ENCODE measurements around the gene EIF2B5. TPM values are rescaled to one million over a fixed set of nuclear protein-coding genes. Genes with fewer than 3 reads are reported as not detected.

The EIF2B5 gene
- polyA plus RNA-seq, 3 donors, result 22.7 to 50.0 (median 24.1) TPM

GRCh38 chr3:184184546-184185230 lies 49.5 kb downstream of the EIF2B5 start:
- H2AFZ ChIP-seq (ENCODE audit: insufficient read depth, low read depth, low read length, poor library complexity, severe bottlenecking), result no peak overlapping the region
- no peak overlapping the region for H3K4me3 ChIP-seq (replicated peaks in 1 of 3; ENCODE audit: low read depth in 2 of 3, low read length in 3 of 3)
- Mint-ChIP-seq H3K4me3 (peak overlapping the region in 1 of 2 donors; percentile 97), H3K9me3 (no peaks in the 10 kb centered on the region), H3K27ac (no peak overlapping the region), H3K27me3 (ENCODE audit: low read depth in 3 of 3) (no peaks in the 10 kb centered on the region), H3K36me3 (peaks cover 78% of the 10 kb centered on the region in 2 donors), H3K4me1 (peaks cover 24% of the 10 kb centered on the region)
- intact Hi-C loops (cut with micrococcal nuclease), result loop anchor here (1.0 to 5.0 kb wide), 3 partner anchors 10 to 63 kb away; partner anchors contain the start of genes ALG3 (in 2 of the 2), EEF1AKMT4 (in 2 of the 2) and AP2M1 (in 1 of the 2)
- H3K27ac ChIP-seq (ENCODE audit: low read depth in 1 of 2, low read length in 2 of 2), result no peak overlapping the region
- TF ChIP-seq, protein P1, sequence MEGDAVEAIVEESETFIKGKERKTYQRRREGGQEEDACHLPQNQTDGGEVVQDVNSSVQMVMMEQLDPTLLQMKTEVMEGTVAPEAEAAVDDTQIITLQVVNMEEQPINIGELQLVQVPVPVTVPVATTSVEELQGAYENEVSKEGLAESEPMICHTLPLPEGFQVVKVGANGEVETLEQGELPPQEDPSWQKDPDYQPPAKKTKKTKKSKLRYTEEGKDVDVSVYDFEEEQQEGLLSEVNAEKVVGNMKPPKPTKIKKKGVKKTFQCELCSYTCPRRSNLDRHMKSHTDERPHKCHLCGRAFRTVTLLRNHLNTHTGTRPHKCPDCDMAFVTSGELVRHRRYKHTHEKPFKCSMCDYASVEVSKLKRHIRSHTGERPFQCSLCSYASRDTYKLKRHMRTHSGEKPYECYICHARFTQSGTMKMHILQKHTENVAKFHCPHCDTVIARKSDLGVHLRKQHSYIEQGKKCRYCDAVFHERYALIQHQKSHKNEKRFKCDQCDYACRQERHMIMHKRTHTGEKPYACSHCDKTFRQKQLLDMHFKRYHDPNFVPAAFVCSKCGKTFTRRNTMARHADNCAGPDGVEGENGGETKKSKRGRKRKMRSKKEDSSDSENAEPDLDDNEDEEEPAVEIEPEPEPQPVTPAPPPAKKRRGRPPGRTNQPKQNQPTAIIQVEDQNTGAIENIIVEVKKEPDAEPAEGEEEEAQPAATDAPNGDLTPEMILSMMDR (IDR thresholded peaks at IDR 0.05), result no peak
- H3K36me3 ChIP-seq (replicated peaks in 1 of 2; ENCODE audit: control insufficient read depth in 1 of 2, insufficient read depth in 2 of 2, low read length in 2 of 2), result peaks cover 68 to 73% of the 10 kb centered on the region in 2 donors
- H3K9ac ChIP-seq (ENCODE audit: insufficient read depth, low read length, poor library complexity, severe bottlenecking), result no peak overlapping the region
- peaks cover 34% of the 10 kb centered on the region for H4K20me1 ChIP-seq (ENCODE audit: insufficient read depth, low read length)
- peaks cover 17 to 25% of the 10 kb centered on the region in 2 donors for H3K4me1 ChIP-seq (ENCODE audit: control insufficient read depth in 1 of 2, insufficient read depth in 2 of 2, low read length in 2 of 2)
- no CpG with 5 or more reads among the region's 18 CpGs for WGBS (ENCODE audit: insufficient coverage)
- H3K4me2 ChIP-seq (replicated peaks; ENCODE audit: extremely low read depth, low read length, poor library complexity, severe bottlenecking), result no peak overlapping the region
- no peak for DNase-seq
- no peaks in the 10 kb centered on the region for H3K27me3 ChIP-seq (ENCODE audit: control insufficient read depth in 2 of 2, insufficient read depth in 2 of 2, low read length in 2 of 2)
- peaks cover 36% of the 10 kb centered on the region for H3K79me2 ChIP-seq (ENCODE audit: insufficient read depth, low read length)
- H3K9me3 ChIP-seq (replicated peaks in 1 of 2; ENCODE audit: control insufficient read depth in 1 of 2, insufficient read depth in 1 of 2, low read length in 2 of 2), result no peaks in the 10 kb centered on the region

DNA sequence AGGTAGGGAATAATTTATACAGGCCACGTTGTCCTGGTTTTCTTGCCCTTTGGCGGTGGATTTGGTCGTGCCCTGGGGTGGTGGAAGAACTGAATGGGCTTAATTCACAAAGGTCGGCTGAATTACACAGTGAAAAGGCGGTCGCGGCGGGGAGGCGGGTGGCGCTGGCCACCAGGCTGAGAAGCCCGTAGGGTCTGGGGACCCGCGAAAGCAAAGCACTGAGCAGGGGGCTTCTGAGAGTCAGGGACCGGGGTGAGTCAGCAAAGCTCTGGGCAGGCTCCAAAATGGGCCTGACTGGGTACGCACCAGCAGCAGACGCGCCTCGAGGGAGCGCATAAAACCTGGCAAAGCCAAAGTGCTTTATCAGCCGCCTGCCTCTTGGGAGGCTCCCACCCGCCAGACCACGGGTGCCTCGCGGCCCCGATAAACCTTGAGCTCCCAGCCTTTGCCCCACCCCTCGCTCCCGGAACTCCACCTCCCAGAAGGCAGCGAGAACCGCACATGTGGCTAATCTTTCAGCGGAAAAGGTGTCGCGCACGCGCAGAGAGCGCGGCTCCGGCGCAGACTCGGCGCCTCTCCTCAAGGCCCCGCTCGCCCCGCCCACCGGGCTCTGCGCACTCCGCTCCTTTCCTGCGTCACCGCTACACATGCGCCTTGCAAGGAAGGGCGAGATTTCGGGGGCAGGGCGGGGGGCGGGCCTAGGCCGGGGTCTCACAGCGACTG lies 50.5 kb downstream of the EIF2B5 start:
- peaks cover 78% of the 10 kb centered on the region in 2 donors for H3K36me3 Mint-ChIP-seq
- peaks cover 68 to 73% of the 10 kb centered on the region in 2 donors for H3K36me3 ChIP-seq (replicated peaks in 1 of 2; ENCODE audit: control insufficient read depth in 1 of 2, insufficient read depth in 2 of 2, low read length in 2 of 2)
- peaks cover 23% of the 10 kb centered on the region for H3K4me1 Mint-ChIP-seq
- DNase-seq, result peak; percentile 98 to 99 (median 99)
- peak overlapping the region; percentile 93 for H3K4me2 ChIP-seq (replicated peaks; ENCODE audit: extremely low read depth, low read length, poor library complexity, severe bottlenecking)
- no peaks in the 10 kb centered on the region for H3K9me3 ChIP-seq (replicated peaks in 1 of 2; ENCODE audit: control insufficient read depth in 1 of 2, insufficient read depth in 1 of 2, low read length in 2 of 2)
- peaks cover 39% of the 10 kb centered on the region for H4K20me1 ChIP-seq (ENCODE audit: insufficient read depth, low read length)
- H3K4me3 ChIP-seq (replicated peaks in 1 of 3; ENCODE audit: low read depth in 2 of 3, low read length in 3 of 3), result peak overlapping the region; percentile 60 to 94 (median 83)
- peak overlapping the region; percentile 75 for H3K9ac ChIP-seq (ENCODE audit: insufficient read depth, low read length, poor library complexity, severe bottlenecking)
- peak overlapping the region; percentile 97 to 98 for H3K4me3 Mint-ChIP-seq
- no peaks in the 10 kb centered on the region for H3K9me3 Mint-ChIP-seq
- no peaks in the 10 kb centered on the region for H3K27me3 ChIP-seq (ENCODE audit: control insufficient read depth in 2 of 2, insufficient read depth in 2 of 2, low read length in 2 of 2)
- H3K27ac Mint-ChIP-seq, result peak overlapping the region; percentile 95 to 99 (median 96)
- peak overlapping the region; percentile 82 to 89 for H3K27ac ChIP-seq (ENCODE audit: low read depth in 1 of 2, low read length in 2 of 2)
- TF ChIP-seq, protein P1 (IDR thresholded peaks at IDR 0.05), result no peak
- peaks cover 39% of the 10 kb centered on the region for H3K79me2 ChIP-seq (ENCODE audit: insufficient read depth, low read length)
- intact Hi-C loops (cut with micrococcal nuclease), result loop anchor here (1.0 to 5.0 kb wide), 3 partner anchors 11 to 62 kb away; partner anchors contain the start of genes ALG3 (in 2 of the 2), AP2M1 (in 2 of the 2) and EEF1AKMT4 (in 2 of the 2)
- H3K4me1 ChIP-seq (ENCODE audit: control insufficient read depth in 1 of 2, insufficient read depth in 2 of 2, low read length in 2 of 2), result peaks cover 17 to 25% of the 10 kb centered on the region in 2 donors
- 4% methylated on average over 51 of the region's 55 CpGs for WGBS (ENCODE audit: insufficient coverage)
- peak overlapping the region; percentile 83 for H2AFZ ChIP-seq (ENCODE audit: insufficient read depth, low read depth, low read length, poor library complexity, severe bottlenecking)
- no peaks in the 10 kb centered on the region for H3K27me3 Mint-ChIP-seq (ENCODE audit: low read depth in 3 of 3)
